H9 (cell line): ENCODE data around the gene KCNAB1. TPM values are rescaled to one million over a fixed set of nuclear protein-coding genes. Genes with fewer than 3 reads are reported as not detected.

ENCODE experiments used
- DNase-seq: peaks from one replicate; pipeline ENCODE4 v3.0.0-alpha.2; 2017
- H2AFZ ChIP-seq: one replicate; pipeline ENCODE4 v1.6.1; 2013; ENCODE audit warnings: mild to moderate bottlenecking, low read length, control low read depth, moderate library complexity
- H2AK5ac ChIP-seq: 2 replicates; pipeline ENCODE4 v1.6.1; 2013; ENCODE audit warnings: low read length, control low read depth, mixed read lengths; ENCODE audit not compliant: insufficient read length
- H2BK120ac ChIP-seq: one replicate; pipeline ENCODE4 v1.6.1; 2013; ENCODE audit warnings: low read depth, mild to moderate bottlenecking, low read length, control low read depth, inconsistent platforms; ENCODE audit not compliant: poor library complexity, severe bottlenecking
- H2BK12ac ChIP-seq: 2 replicates; pipeline ENCODE4 v1.6.1; 2013; ENCODE audit warnings: low read length, control low read depth, mixed read lengths, low read depth; ENCODE audit not compliant: insufficient read length
- H2BK15ac ChIP-seq: 2 replicates; pipeline ENCODE4 v1.6.1; 2013; ENCODE audit warnings: low read depth, low read length, control low read depth
- H2BK20ac ChIP-seq: one replicate; pipeline ENCODE4 v1.6.1; 2013; ENCODE audit warnings: low read depth, mild to moderate bottlenecking, low read length, control low read depth, inconsistent platforms; ENCODE audit not compliant: poor library complexity, severe bottlenecking
- H2BK5ac ChIP-seq: 2 replicates; pipeline ENCODE4 v1.6.1; 2013; ENCODE audit warnings: low read length, control low read depth, mixed read lengths; ENCODE audit not compliant: insufficient read length
- H3K14ac ChIP-seq: 2 replicates; pipeline ENCODE4 v1.6.1; 2013; ENCODE audit warnings: low read length, control low read depth; ENCODE audit not compliant: insufficient read depth
- H3K18ac ChIP-seq: 2 replicates; pipeline ENCODE4 v1.6.1; 2013; ENCODE audit warnings: low read depth, mild to moderate bottlenecking, mixed read lengths, low read length, control low read depth; ENCODE audit not compliant: insufficient read length
- H3K23ac ChIP-seq: 2 replicates; pipeline ENCODE4 v1.6.1; 2013; ENCODE audit warnings: low read length, control low read depth, mixed read lengths, low read depth; ENCODE audit not compliant: insufficient read length
- H3K23me2 ChIP-seq: 2 replicates; pipeline ENCODE4 v1.6.1; 2013; ENCODE audit warnings: low read depth, mild to moderate bottlenecking, mixed read lengths, low read length, control low read depth; ENCODE audit not compliant: insufficient read length, poor library complexity, severe bottlenecking
- H3K27ac ChIP-seq: 2 replicates; pipeline ENCODE4 v1.5.1; 2013; ENCODE audit warnings: low read length, control low read depth, mixed read lengths, low read depth; ENCODE audit not compliant: insufficient read length
- H3K27me3 ChIP-seq: 2 replicates; pipeline ENCODE4 v1.6.1; 2013; ENCODE audit warnings: low read length, control low read depth, inconsistent platforms; ENCODE audit not compliant: insufficient read depth
- H3K4ac ChIP-seq: 2 replicates; pipeline ENCODE4 v1.6.1; 2013; ENCODE audit warnings: low read depth, mild to moderate bottlenecking, control low read depth, inconsistent platforms, low read length, moderate library complexity
- H3K4me1 ChIP-seq: 2 replicates; pipeline ENCODE4 v1.6.1; 2013; ENCODE audit warnings: low read length, control low read depth, inconsistent platforms; ENCODE audit not compliant: insufficient read depth
- H3K4me2 ChIP-seq: 2 replicates; pipeline ENCODE4 v1.6.1; 2013; ENCODE audit warnings: low read length, control low read depth, mixed read lengths; ENCODE audit not compliant: insufficient read length, insufficient read depth
- H3K56ac ChIP-seq: 2 replicates; pipeline ENCODE4 v1.6.1; 2013; ENCODE audit warnings: low read depth, mild to moderate bottlenecking, mixed read lengths, low read length, control low read depth; ENCODE audit not compliant: insufficient read length
- H3K79me1 ChIP-seq: 2 replicates; pipeline ENCODE4 v1.6.1; 2013; ENCODE audit warnings: low read depth, mild to moderate bottlenecking, moderate library complexity, low read length, control low read depth, inconsistent platforms; ENCODE audit not compliant: insufficient read depth, poor library complexity, severe bottlenecking
- H3K79me2 ChIP-seq: 2 replicates; pipeline ENCODE4 v1.6.1; 2013; ENCODE audit warnings: low read length, control low read depth, inconsistent platforms; ENCODE audit not compliant: insufficient read depth
- H3K9ac ChIP-seq: 2 replicates; pipeline ENCODE4 v1.6.1; 2013; ENCODE audit warnings: low read length, control low read depth, mixed read lengths; ENCODE audit not compliant: insufficient read length; ENCODE audit errors: extremely low read depth
- H3K9me3 ChIP-seq: one replicate; pipeline ENCODE4 v1.6.1; 2013; ENCODE audit warnings: low read depth, low read length, inconsistent platforms; ENCODE audit not compliant: control insufficient read depth
- H3T11ph ChIP-seq: one replicate; pipeline ENCODE4 v1.6.1; 2013; ENCODE audit warnings: mild to moderate bottlenecking, low read length, control low read depth, inconsistent platforms
- H4K20me1 ChIP-seq: one replicate; pipeline ENCODE4 v1.6.1; 2013; ENCODE audit not compliant: control insufficient read depth, insufficient read length, insufficient read depth
- H4K5ac ChIP-seq: 2 replicates; pipeline ENCODE4 v1.6.1; 2013; ENCODE audit warnings: low read depth, mild to moderate bottlenecking, mixed read lengths, low read length, control low read depth; ENCODE audit not compliant: insufficient read length
- H4K8ac ChIP-seq: replicated peaks from 2 replicates; pipeline ENCODE4 v1.6.1; 2013; ENCODE audit warnings: low read length, control low read depth, mixed read lengths, low read depth; ENCODE audit not compliant: insufficient read length
- H4K91ac ChIP-seq: 2 replicates; pipeline ENCODE4 v1.6.1; 2013; ENCODE audit warnings: low read depth, mild to moderate bottlenecking, moderate library complexity, mixed read lengths, low read length, control low read depth; ENCODE audit not compliant: insufficient read length
- H3K27ac Mint-ChIP-seq, 3 experiments: 2 replicates in 2 of 3; 3 replicates in 1 of 3; pipeline ENCODE4 v1.8.0; 2020 to 2021; ENCODE audit warnings: mixed read lengths in 3 of 3, mild to moderate bottlenecking in 1 of 3, moderate library complexity in 1 of 3
- H3K27me3 Mint-ChIP-seq: 2 replicates; pipeline ENCODE4 v1.8.0; 2021; ENCODE audit warnings: low read depth, mild to moderate bottlenecking, moderate library complexity, mixed read lengths
- H3K36me3 Mint-ChIP-seq, 3 experiments: 2 replicates in 2 of 3; 3 replicates in 1 of 3; pipeline ENCODE4 v1.8.0; 2020 to 2021; ENCODE audit warnings: low read depth in 3 of 3, mixed read lengths in 3 of 3; ENCODE audit not compliant: insufficient read depth in 1 of 3
- H3K4me1 Mint-ChIP-seq, 2 experiments: 2 replicates each; pipeline ENCODE4 v1.8.0; 2020; ENCODE audit warnings: mixed read lengths in 2 of 2
- H3K4me3 Mint-ChIP-seq, 2 experiments: 2 replicates in 1 of 2; 3 replicates in 1 of 2; pipeline ENCODE4 v1.8.0; 2020 to 2021; ENCODE audit warnings: mild to moderate bottlenecking in 2 of 2, mixed read lengths in 2 of 2, moderate library complexity in 1 of 2
- H3K9me3 Mint-ChIP-seq, 2 experiments: 2 replicates in 1 of 2; 3 replicates in 1 of 2; pipeline ENCODE4 v1.8.0; 2020; ENCODE audit warnings: mild to moderate bottlenecking in 2 of 2, mixed read lengths in 2 of 2, moderate library complexity in 1 of 2
- CTCF ChIP-seq: fragments of 200-600 bp; sonication (generic); conservative IDR thresholded peaks from 3 replicates; pipeline ENCODE4 v1.8.0; 2021; ENCODE audit warnings: antibody characterized with exemption, mild to moderate bottlenecking
- WGBS: extraction: QIAGEN DNeasy Blood & Tissue Kit; methylation state at CpG from one replicate; pipeline ENCODE4 v1.1.7; 2013; ENCODE audit warnings: missing lambda C conversion rate, low lambda C conversion rate, mixed read lengths; ENCODE audit not compliant: insufficient read length; ENCODE audit errors: extremely low coverage; 5-methylcytosine and 5-hydroxymethylcytosine counted together
- total RNA-seq: library from RNA; stranded (reverse); gene quantifications from 2 replicates; pipeline ENCODE4 v1.2.1, GENCODE V29; 2021

Gene KCNAB1
- total RNA-seq, 1 experiment from 2014 or later, result 3.7 TPM

- no peaks in the 10 kb centered on the region for H3K79me2 ChIP-seq
- no peaks in the 10 kb centered on the region for H3K4me1 ChIP-seq
- H4K20me1 ChIP-seq, result no peaks in the 10 kb centered on the region
- no peak overlapping the region for H4K5ac ChIP-seq
- H3K27me3 ChIP-seq, result no peaks in the 10 kb centered on the region
- H3K14ac ChIP-seq, result no peak overlapping the region
- no peak overlapping the region for H2BK5ac ChIP-seq
- H3K9ac ChIP-seq, result no peak overlapping the region
- Mint-ChIP-seq H3K27ac (no peak overlapping the region), H3K27me3 (no peaks in the 10 kb centered on the region), H3K36me3 (no peaks in the 10 kb centered on the region), H3K4me3 (no peak overlapping the region), H3K4me1 (peaks cover 24 to 29% of the 10 kb centered on the region in 2 experiments), H3K9me3 (no peaks in the 10 kb centered on the region)
- no peak overlapping the region for H2BK20ac ChIP-seq
- no peak for DNase-seq
- no peak overlapping the region for H3K23ac ChIP-seq
- no peak overlapping the region for H4K91ac ChIP-seq
- no peak overlapping the region for H2AFZ ChIP-seq
- H3K23me2 ChIP-seq, result no peaks in the 10 kb centered on the region
- no peaks in the 10 kb centered on the region for H3K79me1 ChIP-seq
- no peak overlapping the region for H2AK5ac ChIP-seq
- H3K9me3 ChIP-seq, result no peaks in the 10 kb centered on the region
- H3T11ph ChIP-seq, result no peak overlapping the region
- H4K8ac ChIP-seq, result no peak overlapping the region
- H3K18ac ChIP-seq, result no peak overlapping the region
- H2BK15ac ChIP-seq, result no peak overlapping the region
- H3K4me2 ChIP-seq, result no peak overlapping the region
- H3K56ac ChIP-seq, result no peak overlapping the region
- TF ChIP-seq CTCF, result no peak
- H2BK12ac ChIP-seq, result no peak overlapping the region
- H3K27ac ChIP-seq, result no peak overlapping the region
- no CpG with 5 or more reads among the region's 3 CpGs for WGBS
- H3K4ac ChIP-seq, result no peak overlapping the region
- no peak overlapping the region for H2BK120ac ChIP-seq
These were observed 239.0 kb downstream of the KCNAB1 start for GRCh38 chr3:156359368-156359767.
